ENCODE results near the gene PCSK5. TPM values are rescaled to one million over a fixed set of nuclear protein-coding genes. Genes with fewer than 3 reads are reported as not detected.

PCSK5 gene
- total and polyA plus RNA-seq, 2 of the 8 experiments (the other 6 are each of a cell fraction or from before 2014, with no cell fraction given): 5.5 to 10.7 TPM

DNA sequence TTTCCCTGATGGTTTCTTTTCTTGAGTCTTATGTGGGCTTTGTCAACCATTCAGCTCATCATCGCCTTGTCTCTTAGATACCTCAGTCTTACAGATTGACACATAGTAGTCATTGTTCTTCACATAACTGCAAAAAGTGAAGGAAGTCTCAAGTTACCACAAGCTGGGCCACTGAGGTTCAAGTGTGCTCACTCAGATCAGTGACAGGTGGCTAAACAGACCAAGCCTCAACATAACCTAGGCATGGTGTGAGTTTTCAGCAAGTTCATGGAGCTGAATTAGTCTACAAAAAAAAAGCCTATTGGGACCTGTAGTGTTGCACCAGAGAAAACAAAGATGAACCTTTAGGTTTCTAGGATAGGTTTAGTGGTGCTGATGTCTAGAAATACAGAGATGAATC, 445.6 kb downstream of the PCSK5 start:
- WGBS, 2 experiments (ENCODE audit: extremely low coverage in 1 of 2, insufficient coverage in 1 of 2, insufficient read length in 1 of 2, insufficient replicate concordance in 2 of 2, low coverage in 1 of 2, low lambda C conversion rate in 2 of 2, missing lambda C conversion rate in 1 of 2): 88% methylated on average over 1 of the region's 1 CpG; no CpG with 5 or more reads in 1 of the 2 experiments
- no peaks in the 10 kb centered on the region for H3K79me1 ChIP-seq (ENCODE audit: low read depth, low read length)

More for the DNA sequence above, 445.6 kb downstream of the PCSK5 start:
- H2BK15ac ChIP-seq (ENCODE audit: low read length): no peak overlapping the region
- no peak overlapping the region for H3K14ac ChIP-seq (ENCODE audit: insufficient read length)
- CTCF ChIA-PET (ENCODE audit: partially characterized antibody): no interaction called here
- DNase-seq (ENCODE audit: low read depth in 1 of 2, low spot score in 2 of 2): no peak
- POLR2A ChIA-PET (ENCODE audit: partially characterized antibody): no interaction called here
- H3K9ac ChIP-seq (replicated peaks in 1 of 4; ENCODE audit: extremely low read depth in 1 of 4, low read depth in 3 of 4, low read length in 3 of 4): no peak overlapping the region
- FAIRE-seq: no peak
- H2BK20ac ChIP-seq (ENCODE audit: low read length): no peak overlapping the region
- no peaks in the 10 kb centered on the region for H3K23me2 ChIP-seq (ENCODE audit: low read depth, low read length)
- no peak overlapping the region for H4K91ac ChIP-seq (replicated peaks; ENCODE audit: insufficient read length, low read length)
- H3K4me2 ChIP-seq (ENCODE audit: insufficient read depth in 1 of 2, low read depth in 2 of 2, low read length in 2 of 2): no peak overlapping the region
- H2BK5ac ChIP-seq (ENCODE audit: low read depth, low read length): no peak overlapping the region
- H3K4ac ChIP-seq (replicated peaks; ENCODE audit: insufficient read length, low read depth, low read length): no peak overlapping the region
- H3K36me3 ChIP-seq (ENCODE audit: control insufficient read depth in 2 of 4, insufficient read depth in 4 of 4, low read length in 3 of 4): no peaks in the 10 kb centered on the region
- H3K4me1 ChIP-seq (replicated peaks in 1 of 4; ENCODE audit: control insufficient read depth in 3 of 4, insufficient read depth in 4 of 4, low read length in 3 of 4): no peaks in the 10 kb centered on the region
- H3K18ac ChIP-seq (ENCODE audit: extremely low read depth, low read length): no peak overlapping the region
- H3K27ac ChIP-seq (ENCODE audit: low read depth, low read length): no peak overlapping the region
- TF ChIP-seq JUND (IDR thresholded peaks at IDR 0.05; ENCODE audit: low read length) (no peak), NANOG (IDR thresholded peaks at IDR 0.05; ENCODE audit: insufficient read depth, low read depth, low read length, poor library complexity, severe bottlenecking) (no peak), EGR1 (IDR thresholded peaks at IDR 0.05; ENCODE audit: borderline replicate concordance, low read depth, low read length) (no peak), POU5F1 (IDR thresholded peaks at IDR 0.05; ENCODE audit: low read depth, low read length) (no peak), SP1 (IDR thresholded peaks at IDR 0.05; ENCODE audit: low read depth, low read length) (no peak), ASH2L (IDR thresholded peaks at IDR 0.05; ENCODE audit: low read length) (no peak), SAP30 (IDR thresholded peaks at IDR 0.05; ENCODE audit: insufficient read depth, insufficient replicate concordance, low read length) (no peak), KDM4A (IDR thresholded peaks at IDR 0.05; ENCODE audit: low read depth, low read length, severe bottlenecking) (no peak), PHF8 (conservative IDR thresholded peaks at IDR 0.05; ENCODE audit: low read depth, low read length) (no peak), CREB1 (IDR thresholded peaks at IDR 0.05) (no peak), BRCA1 (IDR thresholded peaks at IDR 0.05; ENCODE audit: low read depth, low read length) (no peak), TCF12 (IDR thresholded peaks at IDR 0.05; ENCODE audit: low read depth, low read length) (no peak), SP4 (IDR thresholded peaks at IDR 0.05; ENCODE audit: low read length) (no peak), MAFK (IDR thresholded peaks at IDR 0.05; ENCODE audit: low read depth, low read length) (no peak), TBP (IDR thresholded peaks at IDR 0.05; ENCODE audit: low read depth, low read length) (no peak)
- H3K23ac ChIP-seq (ENCODE audit: insufficient read length): no peak overlapping the region
- no peaks in the 10 kb centered on the region for H3K9me3 ChIP-seq (ENCODE audit: insufficient read depth in 2 of 2, low read depth in 1 of 2, low read length in 1 of 2)
- H4K5ac ChIP-seq (ENCODE audit: insufficient read length, low read depth, low read length): no peak overlapping the region
- no peak overlapping the region for H2BK12ac ChIP-seq (ENCODE audit: low read depth, low read length)
- H2BK120ac ChIP-seq (replicated peaks; ENCODE audit: low read depth, low read length): no peak overlapping the region
- H3K27me3 ChIP-seq (replicated peaks in 1 of 4; ENCODE audit: control insufficient read depth in 3 of 4, extremely low read depth in 1 of 4, insufficient read depth in 3 of 4, low read length in 3 of 4): no peaks in the 10 kb centered on the region
- no peaks in the 10 kb centered on the region for H4K20me1 ChIP-seq (replicated peaks in 1 of 2; ENCODE audit: control insufficient read depth in 1 of 2, insufficient read depth in 2 of 2, low read length in 2 of 2)
- no peak overlapping the region for H3K56ac ChIP-seq (replicated peaks; ENCODE audit: insufficient read length, low read depth, low read length)
- H3K4me3 ChIP-seq (ENCODE audit: extremely low read depth in 1 of 4, insufficient read depth in 2 of 4, low read depth in 3 of 4, low read length in 4 of 4): no peak overlapping the region
- no peaks in the 10 kb centered on the region for H3K79me2 ChIP-seq (ENCODE audit: control insufficient read depth in 1 of 2, insufficient read depth in 2 of 2, low read length in 2 of 2)
- no peak overlapping the region for H2AFZ ChIP-seq (ENCODE audit: low read length)
- H2AK5ac ChIP-seq (ENCODE audit: low read depth, low read length): no peak overlapping the region
- H4K8ac ChIP-seq (ENCODE audit: extremely low read depth, insufficient read depth, low read length): no peak overlapping the region
